HCT116 (cell line): Measurements from ENCODE around the gene NAV3. TPM values are rescaled to one million over a fixed set of nuclear protein-coding genes. Genes with fewer than 3 reads are reported as not detected.

Experiments used
- ATAC-seq: fragments of 200-7000 bp; cut with Tn5 transposase; 2 replicates; pipeline ENCODE4 v1.9.1; 2020; ENCODE audit warnings: mild to moderate bottlenecking, moderate library complexity
- BruUV-seq: library from RNA; stranded (reverse); fragments of 400-500 nt; replicated peaks from 2 replicates; lab custom pipeline; 2021; lab: Mats Ljungman, UMichigan
- CTCF ChIA-PET: fragments of 300-600 bp; sonication (Branson Sonifier 250); formaldehyde crosslinking; loops from one replicate; lab custom pipeline; 2021; ENCODE audit warnings: antibody characterized with exemption; lab: Charles Lee
- POLR2A ChIA-PET: fragments of 300-600, 350-600 bp; sonication (Branson Sonifier 250); formaldehyde crosslinking; loops from one replicate; lab custom pipeline; 2021; ENCODE audit warnings: antibody characterized with exemption; lab: Charles Lee
- RAD21 ChIA-PET, 2 experiments: fragments of 300-600 bp; sonication (Branson Sonifier 250); formaldehyde crosslinking; loops; one replicate each; lab custom pipeline; 2023; ENCODE audit warnings: low total read pairs in 2 of 2; ENCODE audit not compliant: uncharacterized antibody in 2 of 2, unreplicated experiment in 2 of 2, low non-redundant PET in 1 of 2; lab: Charles Lee
- DNase-seq: peaks from one replicate; pipeline ENCODE4 v3.0.0-alpha.2; 2010; ENCODE audit warnings: low read depth, low spot score
- H2AFZ ChIP-seq: fragments of 200-600 bp; shearing (Covaris generic), sonication (generic); 2 replicates; pipeline ENCODE4 v1.6.1; 2017; ENCODE audit warnings: low read depth, mixed run types, mixed read lengths, antibody characterized with exemption, low read length; ENCODE audit not compliant: poor library complexity, severe bottlenecking
- H3K27ac ChIP-seq: 2 replicates; pipeline ENCODE4 v1.5.1; 2012; ENCODE audit warnings: low read depth, low read length
- H3K27me3 ChIP-seq: fragments of 200-600 bp; sonication (generic); 2 replicates; pipeline ENCODE4 v1.6.1; 2016; ENCODE audit warnings: mixed run types, low read length, mixed read lengths; ENCODE audit not compliant: insufficient read depth
- H3K36me3 ChIP-seq, 2 experiments: fragments of 200-500 bp in 1 of 2; fragments of 200-600 bp in 1 of 2; sonication (Bioruptor generic) in 1 of 2; sonication (generic) in 1 of 2; 2 replicates each; pipeline versions ENCODE4 v1.5.1 to v1.6.1; 2014 to 2016; ENCODE audit warnings: low read length in 2 of 2, inconsistent platforms in 1 of 2, mixed read lengths in 1 of 2, mixed run types in 1 of 2; ENCODE audit not compliant: insufficient read depth in 2 of 2, control insufficient read depth in 1 of 2
- H3K4me1 ChIP-seq, 2 experiments: fragments of 200-600 bp in 1 of 2; sonication (generic) in 1 of 2; 2 replicates each; pipeline versions ENCODE4 v1.5.1 to v1.6.1; 2012 to 2017; ENCODE audit warnings: low read length in 2 of 2, inconsistent platforms in 1 of 2, mild to moderate bottlenecking in 1 of 2, mixed read lengths in 1 of 2, mixed run types in 1 of 2, moderate library complexity in 1 of 2; ENCODE audit not compliant: insufficient read depth in 2 of 2, control insufficient read depth in 1 of 2
- H3K4me2 ChIP-seq: fragments of 200-600 bp; sonication (generic); 2 replicates; pipeline ENCODE4 v1.6.1; 2017; ENCODE audit warnings: mixed run types, low read length, mixed read lengths
- H3K4me3 ChIP-seq, 2 experiments: fragments of 200-600 bp in 1 of 2; sonication (generic) in 1 of 2; replicated peaks in 1 of 2; 2 replicates each; pipeline ENCODE4 v1.5.1; 2011 to 2016; ENCODE audit warnings: low read length in 2 of 2, control low read depth in 1 of 2, low read depth in 1 of 2, mild to moderate bottlenecking in 1 of 2, mixed read lengths in 1 of 2, mixed run types in 1 of 2
- H3K79me2 ChIP-seq: fragments of 200-600 bp; sonication (generic); 2 replicates; pipeline ENCODE4 v1.6.1; 2017; ENCODE audit warnings: mild to moderate bottlenecking, mixed run types, low read length, moderate library complexity, mixed read lengths; ENCODE audit not compliant: insufficient read depth
- H3K9ac ChIP-seq: fragments of 200-600 bp; sonication (generic); 2 replicates; pipeline ENCODE4 v1.6.1; 2016; ENCODE audit warnings: low read length, mixed read lengths
- H3K9me2 ChIP-seq: fragments of 200-600 bp; sonication (generic), shearing (Covaris generic); 2 replicates; pipeline ENCODE4 v1.6.1; 2017; ENCODE audit warnings: mixed run types, mild to moderate bottlenecking, moderate library complexity; ENCODE audit not compliant: insufficient read depth
- H3K9me3 ChIP-seq, 2 experiments: fragments of 200-500 bp in 1 of 2; fragments of 200-600 bp in 1 of 2; sonication (Bioruptor generic) in 1 of 2; sonication (generic) in 1 of 2; 2 replicates each; pipeline ENCODE4 v1.6.1; 2014 to 2017; ENCODE audit warnings: low read length in 2 of 2, mixed read lengths in 2 of 2, inconsistent platforms in 1 of 2, low read depth in 1 of 2, mild to moderate bottlenecking in 1 of 2, mixed run types in 1 of 2, moderate library complexity in 1 of 2; ENCODE audit not compliant: control insufficient read depth in 1 of 2, insufficient read depth in 1 of 2
- H4K20me1 ChIP-seq: fragments of 200-600 bp; sonication (generic), shearing (Covaris generic); 2 replicates; pipeline ENCODE4 v1.6.1; 2017; ENCODE audit warnings: mixed run types, mild to moderate bottlenecking, moderate library complexity; ENCODE audit not compliant: insufficient read depth
- CEBPB ChIP-seq: IDR thresholded peaks from 2 replicates; pipeline ENCODE4 v1.6.1; 2012; ENCODE audit warnings: low read depth
- EGR1 ChIP-seq: IDR thresholded peaks from 2 replicates; pipeline ENCODE4 v1.6.1; 2012; ENCODE audit warnings: low read depth
- ELF1 ChIP-seq: IDR thresholded peaks from 2 replicates; pipeline ENCODE4 v1.6.1; 2012; ENCODE audit warnings: low read depth, borderline replicate concordance
- EZH2 ChIP-seq: fragments of 200-600 bp; sonication (generic); IDR thresholded peaks from 2 replicates; pipeline ENCODE4 v1.6.1; 2017; ENCODE audit warnings: antibody characterized with exemption, mixed run types
- EZH2phosphoT487 ChIP-seq: fragments of 200-600 bp; IDR thresholded peaks from 2 replicates; pipeline ENCODE4 v1.6.1; 2018; ENCODE audit warnings: antibody characterized with exemption, borderline replicate concordance
- FOSL1 ChIP-seq: IDR thresholded peaks from 2 replicates; pipeline ENCODE4 v1.6.1; 2012; ENCODE audit warnings: low read depth
- JUND ChIP-seq: IDR thresholded peaks from 2 replicates; pipeline ENCODE4 v1.6.1; 2012
- POLR2A ChIP-seq: IDR thresholded peaks from 2 replicates; pipeline ENCODE4 v1.7.0; 2011; ENCODE audit warnings: borderline replicate concordance; ENCODE audit not compliant: insufficient read depth, insufficient read length; ENCODE audit errors: extremely low read depth
- POLR2AphosphoS5 ChIP-seq: IDR thresholded peaks from 2 replicates; pipeline ENCODE4 v1.6.1; 2011; ENCODE audit warnings: mild to moderate bottlenecking, low read depth, low read length, moderate library complexity
- RAD21 ChIP-seq: IDR thresholded peaks from 2 replicates; pipeline ENCODE4 v1.6.1; 2012; ENCODE audit warnings: low read depth, mild to moderate bottlenecking
- SIN3A ChIP-seq: IDR thresholded peaks from 2 replicates; pipeline ENCODE4 v1.6.1; 2012; ENCODE audit warnings: low read depth
- SP1 ChIP-seq: IDR thresholded peaks from 2 replicates; pipeline ENCODE4 v1.6.1; 2012; ENCODE audit warnings: low read depth
- SRF ChIP-seq: IDR thresholded peaks from 2 replicates; pipeline ENCODE4 v1.6.1; 2012; ENCODE audit warnings: low read depth
- YY1 ChIP-seq: IDR thresholded peaks from 2 replicates; pipeline ENCODE4 v1.6.1; 2011; ENCODE audit warnings: low read length, low read depth, moderate library complexity, mild to moderate bottlenecking; ENCODE audit not compliant: insufficient replicate concordance; ENCODE audit errors: extremely low read depth
- ZFX ChIP-seq: fragments of 450-650 bp; IDR thresholded peaks from 2 replicates; pipeline ENCODE4 v1.6.1; 2017
- ZNF274 ChIP-seq: fragments of 200-500 bp; sonication (Bioruptor generic); IDR thresholded peaks from 2 replicates; pipeline ENCODE4 v1.6.1; 2014; ENCODE audit warnings: mild to moderate bottlenecking, low read depth, low read length, inconsistent platforms
- intact Hi-C: fragments of 100-400 bp; cut with micrococcal nuclease; formaldehyde crosslinking; loops from 2 replicates; pipeline ENCODE4 v1.10.0; 2022
- total RNA-seq: library from RNA; stranded (reverse); gene quantifications from one replicate; pipeline ENCODE4 v1.2.1, GENCODE V29; 2021; ENCODE audit not compliant: unreplicated experiment
- TF ChIP-seq, protein P1 (sequence below): IDR thresholded peaks from 2 replicates; pipeline ENCODE4 v1.6.1; 2012
- TF ChIP-seq, protein P2 (sequence below): IDR thresholded peaks from 2 replicates; pipeline ENCODE4 v1.6.1; 2012; ENCODE audit warnings: low read depth
- TF ChIP-seq, protein P3 (sequence below), 3 experiments: fragments of 200-600 bp in 1 of 3; sonication (generic) in 1 of 3; IDR thresholded peaks in 2 of 3; conservative IDR thresholded peaks in 1 of 3; 2 replicates each; pipeline ENCODE4 v1.5.1; 2012 to 2017; ENCODE audit warnings: low read depth in 2 of 3, low read length in 2 of 3, antibody characterized with exemption in 1 of 3, borderline replicate concordance in 1 of 3, control low read depth in 1 of 3, mild to moderate bottlenecking in 1 of 3, mixed read lengths in 1 of 3, mixed run types in 1 of 3, moderate library complexity in 1 of 3; ENCODE audit not compliant: insufficient read depth in 1 of 3
- TF ChIP-seq, protein P4 (sequence below): IDR thresholded peaks from 2 replicates; pipeline ENCODE4 v1.6.1; 2012

NAV3 gene
- total RNA-seq, 1 experiment from 2014 or later = 7.8 TPM

DNA sequence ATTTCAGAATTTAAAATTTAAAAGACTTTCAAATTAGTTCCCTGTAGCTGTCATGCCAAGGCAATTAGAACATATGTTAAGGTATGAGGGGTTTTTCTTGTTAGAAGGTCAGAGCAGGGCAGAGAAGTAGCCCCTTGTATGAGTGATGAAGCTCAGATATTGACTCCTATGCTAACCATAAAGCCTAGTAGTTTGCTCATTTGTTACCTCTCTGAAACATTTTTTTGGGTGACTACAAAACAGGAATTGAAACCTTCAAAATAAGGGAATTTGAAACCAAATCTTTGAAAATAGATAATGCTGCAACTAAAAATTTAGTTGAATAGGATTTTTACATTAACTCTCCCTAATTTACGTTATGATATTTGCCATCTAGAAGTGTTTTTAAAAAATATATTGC lies 333.5 kb downstream of the NAV3 start:
- H3K9me2 ChIP-seq = no peaks in the 10 kb centered on the region
- BruUV-seq = no TSS peak
- no peak overlapping the region for H3K4me3 ChIP-seq
- ATAC-seq (no peak), DNase-seq (no peak)
- no peaks in the 10 kb centered on the region for H3K9me3 ChIP-seq
- POLR2A ChIA-PET = no interaction called here
- H4K20me1 ChIP-seq = no peaks in the 10 kb centered on the region
- no peaks in the 10 kb centered on the region for H3K27me3 ChIP-seq
- RAD21 ChIA-PET = no interaction called here
- intact Hi-C loops = no loop called here
- no peak overlapping the region for H3K27ac ChIP-seq
- CTCF ChIA-PET = interaction anchor here (1.3 kb wide), 1 partner anchor 18 kb away, joined by 3 read pairs; no protein-coding TSS in a partner anchor
- no peak overlapping the region for H2AFZ ChIP-seq
- H3K79me2 ChIP-seq = no peaks in the 10 kb centered on the region
- H3K4me2 ChIP-seq = no peak overlapping the region
- H3K9ac ChIP-seq = no peak overlapping the region
- H3K4me1 ChIP-seq = no peaks in the 10 kb centered on the region
- TF ChIP-seq JUND (no peak), ELF1 (no peak), ZFX (no peak), POLR2AphosphoS5 (no peak), EZH2 (no peak), YY1 (no peak), CEBPB (no peak), RAD21 (no peak), ZNF274 (no peak), FOSL1 (no peak), POLR2A (no peak), SIN3A (no peak), EZH2phosphoT487 (no peak), SRF (no peak), SP1 (no peak), EGR1 (no peak)
- TF ChIP-seq, protein P1, sequence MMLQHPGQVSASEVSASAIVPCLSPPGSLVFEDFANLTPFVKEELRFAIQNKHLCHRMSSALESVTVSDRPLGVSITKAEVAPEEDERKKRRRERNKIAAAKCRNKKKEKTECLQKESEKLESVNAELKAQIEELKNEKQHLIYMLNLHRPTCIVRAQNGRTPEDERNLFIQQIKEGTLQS = no peak
- TF ChIP-seq, protein P2, sequence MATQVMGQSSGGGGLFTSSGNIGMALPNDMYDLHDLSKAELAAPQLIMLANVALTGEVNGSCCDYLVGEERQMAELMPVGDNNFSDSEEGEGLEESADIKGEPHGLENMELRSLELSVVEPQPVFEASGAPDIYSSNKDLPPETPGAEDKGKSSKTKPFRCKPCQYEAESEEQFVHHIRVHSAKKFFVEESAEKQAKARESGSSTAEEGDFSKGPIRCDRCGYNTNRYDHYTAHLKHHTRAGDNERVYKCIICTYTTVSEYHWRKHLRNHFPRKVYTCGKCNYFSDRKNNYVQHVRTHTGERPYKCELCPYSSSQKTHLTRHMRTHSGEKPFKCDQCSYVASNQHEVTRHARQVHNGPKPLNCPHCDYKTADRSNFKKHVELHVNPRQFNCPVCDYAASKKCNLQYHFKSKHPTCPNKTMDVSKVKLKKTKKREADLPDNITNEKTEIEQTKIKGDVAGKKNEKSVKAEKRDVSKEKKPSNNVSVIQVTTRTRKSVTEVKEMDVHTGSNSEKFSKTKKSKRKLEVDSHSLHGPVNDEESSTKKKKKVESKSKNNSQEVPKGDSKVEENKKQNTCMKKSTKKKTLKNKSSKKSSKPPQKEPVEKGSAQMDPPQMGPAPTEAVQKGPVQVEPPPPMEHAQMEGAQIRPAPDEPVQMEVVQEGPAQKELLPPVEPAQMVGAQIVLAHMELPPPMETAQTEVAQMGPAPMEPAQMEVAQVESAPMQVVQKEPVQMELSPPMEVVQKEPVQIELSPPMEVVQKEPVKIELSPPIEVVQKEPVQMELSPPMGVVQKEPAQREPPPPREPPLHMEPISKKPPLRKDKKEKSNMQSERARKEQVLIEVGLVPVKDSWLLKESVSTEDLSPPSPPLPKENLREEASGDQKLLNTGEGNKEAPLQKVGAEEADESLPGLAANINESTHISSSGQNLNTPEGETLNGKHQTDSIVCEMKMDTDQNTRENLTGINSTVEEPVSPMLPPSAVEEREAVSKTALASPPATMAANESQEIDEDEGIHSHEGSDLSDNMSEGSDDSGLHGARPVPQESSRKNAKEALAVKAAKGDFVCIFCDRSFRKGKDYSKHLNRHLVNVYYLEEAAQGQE = no peak
- TF ChIP-seq, protein P3, sequence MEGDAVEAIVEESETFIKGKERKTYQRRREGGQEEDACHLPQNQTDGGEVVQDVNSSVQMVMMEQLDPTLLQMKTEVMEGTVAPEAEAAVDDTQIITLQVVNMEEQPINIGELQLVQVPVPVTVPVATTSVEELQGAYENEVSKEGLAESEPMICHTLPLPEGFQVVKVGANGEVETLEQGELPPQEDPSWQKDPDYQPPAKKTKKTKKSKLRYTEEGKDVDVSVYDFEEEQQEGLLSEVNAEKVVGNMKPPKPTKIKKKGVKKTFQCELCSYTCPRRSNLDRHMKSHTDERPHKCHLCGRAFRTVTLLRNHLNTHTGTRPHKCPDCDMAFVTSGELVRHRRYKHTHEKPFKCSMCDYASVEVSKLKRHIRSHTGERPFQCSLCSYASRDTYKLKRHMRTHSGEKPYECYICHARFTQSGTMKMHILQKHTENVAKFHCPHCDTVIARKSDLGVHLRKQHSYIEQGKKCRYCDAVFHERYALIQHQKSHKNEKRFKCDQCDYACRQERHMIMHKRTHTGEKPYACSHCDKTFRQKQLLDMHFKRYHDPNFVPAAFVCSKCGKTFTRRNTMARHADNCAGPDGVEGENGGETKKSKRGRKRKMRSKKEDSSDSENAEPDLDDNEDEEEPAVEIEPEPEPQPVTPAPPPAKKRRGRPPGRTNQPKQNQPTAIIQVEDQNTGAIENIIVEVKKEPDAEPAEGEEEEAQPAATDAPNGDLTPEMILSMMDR (IDR thresholded peaks at IDR 0.05 in 2 of 3, conservative IDR thresholded peaks at IDR 0.05 in 1 of 3; ENCODE audit: borderline replicate concordance in 1 of 3, insufficient read depth in 1 of 3, low read depth in 2 of 3, low read length in 2 of 3) = no peak
- TF ChIP-seq, protein P4, sequence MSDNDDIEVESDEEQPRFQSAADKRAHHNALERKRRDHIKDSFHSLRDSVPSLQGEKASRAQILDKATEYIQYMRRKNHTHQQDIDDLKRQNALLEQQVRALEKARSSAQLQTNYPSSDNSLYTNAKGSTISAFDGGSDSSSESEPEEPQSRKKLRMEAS = no peak
- H3K36me3 ChIP-seq = no peaks in the 10 kb centered on the region
